Left cardiac atrium (tissue), 4 donors: ENCODE results near the gene ITGA8. TPM values are rescaled to one million over a fixed set of nuclear protein-coding genes. Genes with fewer than 3 reads are reported as not detected.
"Not testable (repeated sequence)": the region's sequence is repeated elsewhere in the genome, so short reads cannot be mapped to it uniquely, and the experiment has no call there.

Experiments used
- ATAC-seq, 2 donors: fragments of 200-7000 bp; cut with Tn5 transposase; one replicate each; pipeline ENCODE4 v1.9.1; 2020; ENCODE audit warnings: mild to moderate bottlenecking in 2 of 2, moderate library complexity in 2 of 2
- DNase-seq: peaks from one replicate; pipeline ENCODE4 v3.0.0-alpha.2; 2020
- intact Hi-C, 2 donors: fragments of 100-400 bp; cut with DNase I; formaldehyde crosslinking; loops; one replicate each; pipeline versions ENCODE4 v1.14.1 to v1.15.1; 2022 to 2023
- total RNA-seq, 2 donors: library from RNA; stranded (reverse); fragmentation: NEBNext Ultra II Directional; extraction: Animal tissue kit (Norgen Biotek cat#: 25700); gene quantifications; one replicate each; pipeline ENCODE4 v1.2.1, GENCODE V29; 2021
- donor health status: DM: no; HTN: yes; CAD: no.
- donor health status: DM: no; HTN: yes; CAD: no; lungs with severe emphysema.
- donor health status: DM: yes; HTN: yes; CAD: no.
- donor health status: Dilated cardiomyopathy.

Gene ITGA8
- total RNA-seq, 2 donors from 2014 or later, result 2.7 to 4.5 TPM

GRCh38 chr10:15541376-15541775 lies 178.3 kb downstream of the ITGA8 start:
- DNase-seq, result no peak
- intact Hi-C loops, result no loop called here
- ATAC-seq, result no peak

GRCh38 chr10:15540727-15541126 lies 179.0 kb downstream of the ITGA8 start:
- DNase-seq (no peak), ATAC-seq (no peak)
- intact Hi-C loops, result no loop called here

GRCh38 chr10:15539262-15539661 lies 180.5 kb downstream of the ITGA8 start:
- intact Hi-C loops, result no loop called here
- DNase-seq (no peak), ATAC-seq (no peak)

DNA sequence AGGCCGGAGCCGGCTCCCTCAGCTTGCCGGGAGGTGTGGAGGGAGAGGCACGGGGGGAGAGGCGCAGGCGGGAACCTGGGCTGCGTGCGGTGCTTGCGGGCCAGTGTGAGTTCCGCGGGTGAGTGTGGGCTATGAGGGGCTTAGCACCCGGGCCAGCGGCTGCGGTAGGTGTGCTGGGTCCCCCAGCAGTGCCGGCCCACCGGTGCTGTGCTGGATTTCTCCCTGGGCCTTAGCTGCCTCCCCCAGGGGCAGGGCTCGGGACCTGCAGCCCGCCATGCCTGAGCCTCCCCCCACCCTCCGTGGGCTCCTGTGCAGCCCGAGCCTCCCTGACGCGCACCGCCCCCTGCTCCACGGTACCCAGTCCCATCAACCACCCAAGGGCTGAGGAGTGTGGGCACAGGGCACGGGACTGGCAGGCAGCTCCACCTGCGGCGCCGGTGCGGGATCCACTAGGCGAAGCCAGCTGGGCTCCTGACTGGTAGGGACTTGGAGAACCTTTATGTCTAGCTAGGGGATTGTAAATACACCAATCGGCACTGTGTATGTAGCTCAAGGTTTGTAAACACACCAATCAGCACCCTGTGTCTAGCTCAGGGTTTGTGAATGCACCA lies 184.7 kb downstream of the ITGA8 start:
- ATAC-seq, DNase-seq, intact Hi-C loops: not testable (repeated sequence)

DNA sequence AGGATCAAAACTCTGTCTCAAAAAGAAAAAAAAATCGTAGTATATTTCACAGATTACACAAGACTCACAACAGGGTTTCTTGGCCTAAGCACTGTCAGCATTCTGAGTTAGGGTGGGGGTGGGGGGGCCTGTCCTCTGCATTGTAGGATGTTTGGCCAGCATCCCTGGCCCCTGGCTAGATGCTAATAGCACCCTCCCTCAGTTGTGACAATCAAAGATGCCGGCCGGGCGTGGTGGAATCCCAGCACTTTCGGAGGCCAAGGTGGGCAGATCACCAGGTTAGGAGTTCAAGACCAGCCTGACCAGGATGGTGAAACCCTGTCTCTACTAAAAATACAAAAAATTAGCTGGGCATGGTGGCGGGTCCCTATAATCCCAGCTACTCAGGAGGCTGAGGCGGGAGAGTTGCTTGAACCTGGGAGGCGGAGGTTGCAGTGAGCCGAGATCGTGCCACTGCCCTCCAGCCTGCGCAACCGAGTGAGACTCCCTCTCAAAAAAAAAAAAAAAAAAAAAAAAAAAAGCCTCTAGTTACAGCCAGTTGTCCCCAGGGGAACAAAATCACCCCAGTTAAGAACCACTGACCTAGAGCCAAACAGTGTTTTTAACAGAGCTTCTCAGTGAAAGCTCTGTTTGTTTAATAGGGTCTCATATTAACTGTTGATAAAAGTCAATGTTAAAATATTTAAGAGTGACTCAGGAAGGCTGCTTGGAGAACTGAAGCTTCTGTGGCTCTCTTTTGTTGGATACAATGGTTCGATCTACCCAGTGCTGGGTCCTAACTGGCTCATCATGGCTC lies 187.6 kb downstream of the ITGA8 start:
- intact Hi-C loops, result no loop called here
- no peak for DNase-seq
- ATAC-seq, result peak in 1 of 2 donors; percentile 57

GRCh38 chr10:15528859-15529239 lies 190.9 kb downstream of the ITGA8 start:
- intact Hi-C loops, result no loop called here
- ATAC-seq (no peak), DNase-seq (no peak)

GRCh38 chr10:15526754-15527153 lies 193.0 kb downstream of the ITGA8 start:
- DNase-seq, result no peak

DNA sequence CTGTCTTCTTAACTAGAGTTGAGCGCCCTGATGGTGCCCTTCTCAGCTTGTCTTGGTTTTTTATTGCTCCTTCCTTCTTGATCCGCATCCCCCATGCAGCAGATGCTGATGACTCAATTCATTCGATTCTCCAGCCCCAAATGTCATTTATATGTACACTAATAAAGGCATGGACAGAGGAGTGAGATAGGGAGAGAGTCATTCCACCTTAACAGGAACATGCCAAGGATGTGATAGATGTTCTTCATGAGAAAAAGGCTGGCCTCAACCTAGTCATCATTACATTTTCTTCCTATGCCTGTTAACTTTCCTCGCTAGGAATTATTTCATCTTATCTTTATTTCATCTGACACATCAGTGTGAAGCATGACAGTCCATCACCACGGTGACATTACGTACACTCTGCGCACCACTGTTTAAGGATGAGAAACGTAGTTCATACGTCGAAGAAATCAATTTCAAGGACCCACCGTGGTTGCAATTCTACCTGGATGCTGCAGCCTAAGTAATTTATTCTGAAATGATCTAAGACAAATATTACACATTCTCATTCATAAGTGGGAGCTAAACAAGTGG lies 198.3 kb downstream of the ITGA8 start:
- no peak for ATAC-seq

More at GRCh38 chr10:15526754-15527153, 193.0 kb downstream of the ITGA8 start:
- intact Hi-C loops, result no loop called here
- ATAC-seq, result no peak

DNA sequence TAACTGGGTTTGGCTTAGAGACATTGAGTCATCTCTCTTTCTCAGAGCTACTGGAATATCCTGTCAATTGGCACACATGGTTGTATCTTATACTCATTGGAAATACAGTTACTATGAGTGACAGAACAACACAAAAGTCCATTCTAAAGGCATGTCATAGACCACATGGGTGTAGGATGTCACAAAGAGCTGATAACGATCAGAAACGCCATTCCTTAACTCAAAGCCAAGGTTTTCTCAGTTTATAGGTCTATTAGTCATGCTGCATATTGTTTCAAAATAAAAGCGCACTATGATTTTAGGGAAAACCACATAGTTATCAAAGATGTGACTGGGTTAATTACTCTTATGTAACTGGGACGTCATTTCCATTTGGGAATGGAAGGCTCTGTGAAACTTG lies 201.5 kb downstream of the ITGA8 start:
- DNase-seq (no peak), ATAC-seq (no peak)
- intact Hi-C loops, result no loop called here

More for the DNA sequence above, 198.3 kb downstream of the ITGA8 start:
- DNase-seq, result no peak
- intact Hi-C loops, result no loop called here

GRCh38 chr10:15516256-15517085 lies 203.3 kb downstream of the ITGA8 start:
- intact Hi-C loops, result no loop called here
- no peak for ATAC-seq
- no peak for DNase-seq

GRCh38 chr10:15515202-15515601 lies 204.5 kb downstream of the ITGA8 start:
- intact Hi-C loops, result no loop called here
- ATAC-seq (peak in 1 of 2 donors; percentile 15), DNase-seq (no peak)

GRCh38 chr10:15510963-15511362 lies 208.8 kb downstream of the ITGA8 start:
- ATAC-seq, result no peak
- DNase-seq, result no peak
- intact Hi-C loops, result no loop called here

- no peak for DNase-seq
- ATAC-seq, result no peak
- intact Hi-C loops, result no loop called here
Observed at GRCh38 chr10:15505329-15505728, 214.4 kb downstream of the ITGA8 start.

- intact Hi-C loops, result no loop called here
- DNase-seq (no peak), ATAC-seq (peak in 1 of 2 donors; percentile 86)
Observed at GRCh38 chr10:15504101-15504840, 215.5 kb downstream of the ITGA8 start.

GRCh38 chr10:15494850-15495506 lies 224.7 kb downstream of the ITGA8 start:
- no peak for DNase-seq
- intact Hi-C loops, result no loop called here
- no peak for ATAC-seq

GRCh38 chr10:15491856-15492642 lies 227.7 kb downstream of the ITGA8 start:
- DNase-seq (no peak), ATAC-seq (no peak)
- intact Hi-C loops, result no loop called here

DNA sequence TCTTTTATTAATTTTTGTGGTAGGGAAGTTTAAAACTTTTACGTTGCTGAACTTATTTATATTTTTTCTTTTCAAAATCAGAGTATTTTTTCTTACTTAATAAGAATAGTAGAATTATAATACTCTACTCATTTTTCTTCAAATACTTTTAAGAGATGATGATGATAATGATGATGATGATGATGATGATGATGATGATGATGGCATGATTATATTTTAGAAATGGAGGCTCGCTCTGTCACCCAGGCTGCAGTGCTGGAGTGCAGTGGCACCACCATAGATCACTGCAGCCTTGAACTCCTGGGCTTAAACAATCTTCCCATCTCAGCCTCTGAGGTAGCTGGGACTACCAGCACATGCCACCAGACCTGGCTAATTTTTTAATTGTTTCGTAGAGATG lies 230.3 kb downstream of the ITGA8 start:
- ATAC-seq (no peak), DNase-seq (no peak)
- intact Hi-C loops, result no loop called here

GRCh38 chr10:15487376-15487775 lies 232.3 kb downstream of the ITGA8 start:
- ATAC-seq (no peak), DNase-seq (no peak)
- intact Hi-C loops, result no loop called here
